ENCODE results near the gene ZBTB32.

ZBTB32 gene

GRCh38 chr19:35736913-35737886, 32.8 kb downstream of the ZBTB32 start:
- no peak overlapping the region for H3K4me3 ChIP-seq (ENCODE audit: low read depth, low read length)
- DNase-seq (ENCODE audit: low read depth) = no peak
- TF ChIP-seq CTCF (IDR thresholded peaks at IDR 0.05; ENCODE audit: insufficient read depth, low read depth, low read length, missing control alignments) = peak; percentile 22

DNA sequence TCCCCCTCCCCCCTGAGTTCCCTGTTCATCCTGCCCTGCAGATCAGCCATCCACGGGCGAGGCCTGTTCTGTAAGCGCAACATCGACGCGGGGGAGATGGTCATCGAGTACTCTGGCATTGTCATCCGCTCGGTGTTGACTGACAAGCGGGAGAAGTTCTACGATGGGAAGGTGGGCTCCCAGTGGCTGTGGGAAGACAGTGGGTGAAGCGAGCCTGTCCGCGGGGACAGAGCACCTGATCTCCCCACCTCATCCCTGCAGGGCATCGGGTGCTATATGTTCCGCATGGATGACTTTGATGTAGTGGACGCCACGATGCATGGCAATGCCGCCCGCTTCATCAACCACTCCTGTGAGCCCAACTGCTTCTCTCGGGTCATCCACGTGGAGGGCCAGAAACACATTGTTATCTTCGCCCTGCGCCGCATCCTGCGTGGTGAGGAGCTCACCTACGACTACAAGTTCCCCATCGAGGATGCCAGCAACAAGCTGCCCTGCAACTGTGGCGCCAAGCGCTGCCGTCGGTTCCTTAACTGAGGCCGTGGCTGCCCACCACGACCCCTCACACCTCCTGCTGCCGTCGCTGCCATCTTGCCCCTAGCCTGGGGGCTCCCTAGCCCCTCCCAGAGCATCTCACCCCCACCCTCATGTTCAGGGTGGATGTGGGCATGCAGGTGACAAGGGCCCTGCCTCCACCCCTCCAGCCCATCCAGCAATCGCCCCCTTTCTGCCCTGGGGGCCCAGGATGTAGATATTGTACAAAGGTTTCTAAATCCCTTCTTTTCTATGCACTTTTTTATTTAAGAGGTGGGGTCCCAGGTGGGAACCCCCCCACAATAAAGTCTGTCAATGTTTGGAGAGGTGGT, 33.9 kb downstream of the ZBTB32 start:
- no peak for TF ChIP-seq CTCF (IDR thresholded peaks at IDR 0.05; ENCODE audit: insufficient read depth, low read depth, low read length, missing control alignments)
- DNase-seq (ENCODE audit: low read depth) = no peak
- H3K4me3 ChIP-seq (ENCODE audit: low read depth, low read length) = no peak overlapping the region

- no peak for TF ChIP-seq CTCF (IDR thresholded peaks at IDR 0.05; ENCODE audit: insufficient read depth, low read depth, low read length, missing control alignments)
- H3K4me3 ChIP-seq (ENCODE audit: low read depth, low read length) = no peak overlapping the region
- DNase-seq (ENCODE audit: low read depth) = no peak
Measured at GRCh38 chr19:35738887-35739229, 34.5 kb downstream of the ZBTB32 start.

DNA sequence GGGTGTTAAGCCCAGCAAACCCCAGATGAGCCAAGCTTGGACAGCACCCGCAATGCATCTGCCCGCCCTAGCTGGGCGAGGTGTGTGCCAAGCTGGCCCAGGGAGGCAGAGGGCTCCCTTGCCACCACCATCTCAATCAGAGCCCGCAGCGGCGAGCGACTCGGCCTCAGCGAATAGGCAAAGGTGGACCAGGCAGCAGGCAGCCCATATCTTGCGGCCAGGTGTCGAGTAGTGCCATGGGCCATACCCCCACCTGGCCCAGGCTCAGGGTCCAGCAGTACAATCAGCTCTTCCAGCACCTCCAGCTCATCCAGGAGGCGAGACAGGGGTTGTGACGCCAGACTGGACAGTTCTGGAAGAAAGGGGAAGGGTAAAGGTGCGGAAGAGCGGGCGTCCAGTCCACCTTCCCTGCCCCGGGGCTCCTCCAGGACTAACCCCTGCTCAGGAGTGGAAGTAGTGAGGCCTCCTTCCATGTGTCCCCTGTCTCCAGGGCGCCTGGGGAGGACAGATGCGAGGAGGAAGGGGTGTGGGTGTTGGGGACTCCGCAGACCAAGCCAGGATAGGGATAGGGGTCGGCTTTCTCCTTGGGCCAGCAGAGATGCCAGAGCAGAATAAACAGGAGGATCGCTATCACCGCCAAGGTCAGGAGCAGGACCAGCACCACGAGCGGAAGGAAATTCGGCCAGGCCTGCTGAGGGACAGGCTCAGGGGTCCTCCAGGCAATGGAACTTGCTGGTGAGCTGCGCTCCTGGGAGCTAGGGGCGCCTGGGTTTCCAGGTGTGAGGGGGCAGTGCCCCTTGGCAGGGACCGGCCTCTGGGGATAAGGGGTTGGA, 35.1 kb downstream of the ZBTB32 start:
- peak overlapping the region; percentile 58 for H3K4me3 ChIP-seq (ENCODE audit: low read depth, low read length)
- TF ChIP-seq CTCF (IDR thresholded peaks at IDR 0.05; ENCODE audit: insufficient read depth, low read depth, low read length, missing control alignments) = no peak
- DNase-seq (ENCODE audit: low read depth) = no peak

DNA sequence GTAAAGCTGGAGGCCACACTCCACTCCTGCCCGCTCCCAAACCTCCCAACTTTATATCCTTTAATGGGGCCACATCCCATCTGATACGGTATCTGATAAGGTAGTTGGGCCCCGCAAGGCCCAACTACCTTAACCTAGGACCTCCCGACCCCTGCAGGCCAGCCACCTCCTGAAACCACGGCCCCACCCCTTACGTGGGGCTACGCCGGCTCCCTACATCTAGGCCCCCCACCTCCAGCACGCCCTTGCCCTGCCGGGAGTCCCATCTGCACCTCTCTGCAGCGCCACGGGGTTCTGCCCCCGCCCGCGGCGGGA, 35.7 kb downstream of the ZBTB32 start:
- no peak for DNase-seq (ENCODE audit: low read depth)
- peak overlapping the region; percentile 58 for H3K4me3 ChIP-seq (ENCODE audit: low read depth, low read length)
- no peak for TF ChIP-seq CTCF (IDR thresholded peaks at IDR 0.05; ENCODE audit: insufficient read depth, low read depth, low read length, missing control alignments)

GRCh38 chr19:35740423-35741202, 36.3 kb downstream of the ZBTB32 start:
- peak overlapping the region; percentile 58 for H3K4me3 ChIP-seq (ENCODE audit: low read depth, low read length)
- TF ChIP-seq CTCF (IDR thresholded peaks at IDR 0.05; ENCODE audit: insufficient read depth, low read depth, low read length, missing control alignments) = no peak
- DNase-seq (ENCODE audit: low read depth) = peak; percentile 97
